Fibroblast of skin of right quadriceps (primary cell): Measurements from ENCODE around the gene NOVA2.

Source experiments
- DNase-seq: peaks from one replicate; pipeline ENCODE4 v3.0.0-alpha.2; 2013

Gene NOVA2

GRCh38 chr19:46000491-46001246, 27.0 kb upstream of the NOVA2 start:
- no peak for DNase-seq

- peak; percentile 21 for DNase-seq
Measured at GRCh38 chr19:45999653-46000121, 26.0 kb upstream of the NOVA2 start.

DNA sequence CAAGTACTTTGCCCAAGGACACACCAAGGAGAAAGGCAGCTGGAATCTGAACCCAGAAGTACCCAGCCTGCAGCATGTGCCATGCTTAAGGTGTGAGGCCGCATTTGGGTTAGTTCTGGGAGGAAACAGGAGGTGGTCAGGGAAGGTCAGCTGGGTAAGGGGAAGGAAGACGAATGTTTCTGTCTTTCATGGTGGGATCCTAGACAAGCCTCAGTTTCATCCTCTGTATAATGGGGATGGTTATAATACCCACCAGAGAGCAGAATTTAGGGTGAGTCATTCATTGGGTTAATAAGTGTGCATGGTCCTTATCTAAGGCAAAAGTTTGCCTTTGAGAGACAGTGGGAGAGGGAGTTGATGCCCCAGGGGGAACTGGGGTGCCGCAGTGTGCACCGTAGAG, 25.2 kb upstream of the NOVA2 start:
- DNase-seq: no peak

- no peak for DNase-seq
Measured at GRCh38 chr19:45996933-45997332, 23.3 kb upstream of the NOVA2 start.

DNA sequence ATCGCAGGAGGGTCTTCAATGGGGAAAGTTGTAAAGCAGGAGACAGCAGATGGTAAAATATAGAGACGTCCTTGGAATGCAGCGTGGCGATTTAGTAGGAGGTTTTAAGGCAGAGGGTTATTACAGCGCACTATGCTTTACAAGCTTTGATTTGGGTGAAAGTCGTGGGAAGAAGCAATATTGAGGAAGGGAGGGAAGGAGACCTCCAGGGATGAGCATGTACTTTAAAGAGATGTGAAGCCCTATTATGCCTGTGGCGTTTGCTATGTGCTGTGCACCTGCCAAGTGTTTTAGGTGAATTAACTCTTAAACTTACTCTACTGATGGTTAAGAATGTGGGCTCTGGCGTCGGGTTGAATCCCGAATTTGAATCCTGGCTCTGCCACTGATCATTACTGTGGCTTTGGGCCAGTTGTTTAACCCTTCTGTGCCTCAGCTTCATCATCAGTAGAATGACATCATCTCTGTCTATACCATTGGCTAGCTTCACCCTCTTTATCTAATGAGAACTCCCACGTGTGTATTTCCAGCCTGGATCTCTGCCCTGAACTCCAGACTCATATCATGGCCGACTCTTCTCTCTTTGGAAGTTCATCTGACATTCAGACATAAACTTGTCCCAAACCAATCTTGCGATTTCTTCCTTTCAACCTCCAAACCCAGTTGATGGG, 22.2 kb upstream of the NOVA2 start:
- DNase-seq: no peak

DNA sequence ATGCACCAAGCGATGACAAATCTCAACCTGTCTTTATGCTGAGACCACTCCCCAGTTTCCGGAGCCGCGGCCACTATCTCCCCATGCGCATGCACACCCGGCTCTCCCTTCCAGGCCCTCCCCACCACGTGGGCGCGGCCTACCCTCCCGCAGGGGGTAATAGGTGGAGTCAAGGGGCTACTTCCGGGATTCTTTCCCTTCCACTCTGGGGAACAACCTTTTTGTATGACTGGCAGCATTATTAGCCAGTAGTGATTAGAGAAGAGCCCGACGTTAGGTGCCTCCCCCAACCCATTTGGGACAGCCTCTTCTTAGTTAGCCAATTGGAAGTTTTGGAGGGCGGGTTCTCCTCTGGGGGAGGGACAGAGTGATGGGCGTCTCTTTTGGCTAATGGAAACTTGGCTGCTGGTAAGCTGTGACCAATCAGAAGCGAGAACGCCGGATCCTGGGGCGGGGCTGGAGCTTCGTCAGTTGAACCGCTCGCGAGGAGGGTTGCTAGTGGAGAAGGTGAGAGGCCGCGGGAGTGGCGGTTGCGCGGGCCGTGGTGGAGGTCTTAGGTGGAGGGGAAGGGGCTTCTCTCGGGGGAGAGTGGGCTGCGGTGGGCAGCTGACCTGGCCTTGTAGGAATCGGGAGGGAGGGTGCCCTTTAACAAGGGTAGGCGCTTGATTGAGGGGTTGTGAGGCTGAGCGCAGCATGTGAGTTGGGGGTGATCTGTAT, 21.5 kb upstream of the NOVA2 start, which contains the start of gene CCDC61:
TSS of gene CCDC61 (plus strand) at position 470 of the 717 bp plus-strand sequence. CDS start 7,552 bp downstream, outside the sequence.
- DNase-seq: peak; percentile 100

- DNase-seq: no peak
Measured at GRCh38 chr19:45994456-45994997, 20.9 kb upstream of the NOVA2 start.

- DNase-seq: no peak
Measured at GRCh38 chr19:45990113-45990728, 16.6 kb upstream of the NOVA2 start.

- no peak for DNase-seq
Measured at GRCh38 chr19:45985321-45985720, 11.7 kb upstream of the NOVA2 start.

GRCh38 chr19:45981350-45981749, 7.7 kb upstream of the NOVA2 start:
- no peak for DNase-seq

- DNase-seq: no peak
Measured at GRCh38 chr19:45978156-45978555, 4.5 kb upstream of the NOVA2 start.

DNA sequence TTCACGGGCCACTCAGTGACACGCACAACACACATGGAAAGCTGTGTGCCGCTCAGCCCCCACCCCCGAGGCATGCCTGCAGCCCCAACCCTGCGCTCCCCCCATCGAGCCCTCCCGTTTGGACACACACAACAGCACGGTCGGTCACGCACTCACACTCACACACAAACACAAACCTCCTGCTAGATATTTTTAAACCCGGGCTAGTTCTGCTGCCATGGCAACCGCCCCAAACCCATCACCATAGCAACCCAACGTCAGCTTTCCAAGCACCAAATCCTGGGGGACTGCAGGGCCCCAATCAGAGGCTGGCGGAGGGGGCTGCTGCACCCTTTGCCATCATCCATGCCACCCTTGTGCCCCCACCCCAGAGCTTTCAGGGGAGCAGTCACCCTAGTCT, 2.5 kb upstream of the NOVA2 start:
- no peak for DNase-seq

- no peak for DNase-seq
Measured at GRCh38 chr19:45975306-45976070, 1.8 kb upstream of the NOVA2 start.

DNA sequence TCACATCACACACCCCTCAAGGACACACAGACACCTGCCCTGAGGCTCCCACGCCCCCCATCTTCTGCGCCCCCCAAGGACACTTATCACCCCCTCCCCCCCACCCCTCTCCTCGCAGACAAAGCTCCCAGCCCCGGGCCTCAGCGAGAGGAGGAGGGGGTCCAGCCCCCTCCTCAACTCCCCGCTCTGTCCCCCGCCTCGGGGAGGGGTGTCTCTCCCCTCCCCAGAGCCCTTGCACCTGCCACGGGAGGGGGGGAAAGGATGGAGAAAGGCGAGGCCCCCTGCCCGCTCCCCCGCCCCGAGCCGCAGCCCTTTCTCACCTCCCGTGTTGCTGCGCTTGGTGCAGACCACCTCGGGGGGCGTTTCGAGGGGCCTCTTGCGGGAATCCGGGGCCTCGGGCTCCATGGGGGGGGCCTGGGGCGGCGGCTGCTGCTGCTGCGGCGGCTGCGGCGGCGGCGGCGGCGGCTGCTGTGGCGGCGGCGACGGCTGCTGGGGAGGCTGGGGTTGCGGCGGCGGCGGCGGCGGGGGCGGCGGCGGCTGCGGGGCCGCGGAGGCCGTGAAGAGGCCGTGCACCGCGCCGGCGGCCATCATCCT, 621 bp downstream of the NOVA2 start:
- DNase-seq: no peak

DNA sequence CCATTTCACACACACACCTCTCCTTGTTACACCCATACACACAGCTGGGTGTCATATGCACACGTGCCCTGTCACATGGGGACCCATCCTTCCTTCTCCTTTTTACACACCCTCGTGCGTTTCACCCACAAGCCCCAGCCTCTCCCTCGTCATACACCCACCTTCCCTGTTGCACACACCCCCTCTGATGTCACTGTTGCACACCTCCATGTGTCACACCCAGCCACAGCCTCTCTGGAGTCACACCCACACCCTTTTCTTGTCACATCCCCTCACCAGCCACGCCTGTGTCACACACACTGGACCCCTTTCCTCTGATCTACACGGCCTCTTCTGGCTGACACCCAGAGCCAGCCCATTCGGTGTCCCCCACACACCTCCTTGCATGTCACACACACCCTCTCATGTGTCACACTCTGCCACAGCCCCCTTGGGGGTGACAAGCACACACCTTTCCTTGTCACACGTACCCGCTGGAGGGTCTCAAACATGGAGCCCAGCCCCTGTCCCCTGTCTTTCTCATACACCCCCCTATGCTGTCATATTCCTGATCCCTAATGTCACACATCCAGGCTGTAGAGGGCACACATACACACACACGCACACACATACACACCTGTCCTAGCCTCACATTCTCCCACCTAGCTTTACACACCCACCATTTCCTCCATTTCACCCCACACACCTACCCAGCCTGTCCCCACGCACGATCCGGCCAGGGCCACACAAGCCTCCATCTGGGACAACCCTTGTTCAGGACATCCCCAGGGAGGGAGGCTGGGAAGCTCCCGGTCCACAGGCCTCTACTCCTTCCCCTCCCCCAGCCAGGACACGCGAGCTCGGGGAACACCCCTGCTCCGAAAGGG, 1.4 kb downstream of the NOVA2 start:
- DNase-seq: no peak

DNA sequence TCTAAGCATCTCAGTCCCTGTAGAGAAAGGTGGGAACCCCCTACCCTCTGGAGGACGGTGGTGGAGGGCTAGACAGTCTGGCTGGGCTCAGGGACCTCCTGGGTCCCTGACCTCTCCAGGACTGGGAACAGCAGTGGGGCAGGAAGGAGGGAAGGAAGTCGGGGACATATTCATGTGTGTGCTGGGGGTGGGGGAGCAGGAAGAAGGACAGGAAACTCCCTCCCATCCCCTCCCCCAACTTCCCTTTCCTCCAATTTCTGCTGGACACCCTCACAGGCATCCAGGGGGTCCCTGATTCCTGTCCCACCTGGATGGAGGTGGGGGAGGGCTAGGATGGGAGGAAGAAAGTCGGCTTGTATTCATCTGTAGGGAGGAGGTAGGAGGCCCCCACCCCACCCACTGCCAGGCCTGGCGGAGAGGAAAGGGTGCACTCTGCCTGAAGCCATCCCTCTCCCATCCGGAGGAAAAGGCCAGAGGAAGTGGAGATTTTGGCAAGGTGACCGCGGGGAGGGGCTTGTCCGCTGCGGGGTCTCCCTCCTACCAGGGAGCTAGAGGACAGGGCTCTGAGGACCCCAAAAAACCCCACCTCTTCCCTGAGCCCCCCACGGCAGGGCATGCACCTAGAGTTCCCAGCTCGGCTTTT, 2.3 kb downstream of the NOVA2 start:
- DNase-seq: no peak

GRCh38 chr19:45969676-45970075, 4.0 kb downstream of the NOVA2 start:
- no peak for DNase-seq

DNA sequence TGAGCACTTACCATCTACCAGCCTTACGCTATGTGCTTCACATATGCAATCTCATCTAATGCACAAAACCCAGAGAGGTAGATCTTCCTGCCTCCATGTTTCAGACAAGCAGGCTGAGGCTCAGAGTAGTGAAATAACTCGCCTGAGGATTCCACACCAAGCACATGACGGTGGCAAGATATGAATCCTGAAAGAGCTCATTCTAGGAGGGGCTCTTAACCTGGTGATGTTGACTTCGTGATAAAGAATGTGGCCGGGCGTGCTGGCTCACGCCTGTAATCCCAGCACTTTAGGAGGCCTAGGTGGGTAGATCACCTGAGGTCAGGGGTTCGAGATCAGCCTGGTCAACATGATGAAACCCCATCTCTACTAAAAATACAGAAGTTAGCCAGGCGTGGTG, 5.0 kb downstream of the NOVA2 start:
- DNase-seq: no peak

DNA sequence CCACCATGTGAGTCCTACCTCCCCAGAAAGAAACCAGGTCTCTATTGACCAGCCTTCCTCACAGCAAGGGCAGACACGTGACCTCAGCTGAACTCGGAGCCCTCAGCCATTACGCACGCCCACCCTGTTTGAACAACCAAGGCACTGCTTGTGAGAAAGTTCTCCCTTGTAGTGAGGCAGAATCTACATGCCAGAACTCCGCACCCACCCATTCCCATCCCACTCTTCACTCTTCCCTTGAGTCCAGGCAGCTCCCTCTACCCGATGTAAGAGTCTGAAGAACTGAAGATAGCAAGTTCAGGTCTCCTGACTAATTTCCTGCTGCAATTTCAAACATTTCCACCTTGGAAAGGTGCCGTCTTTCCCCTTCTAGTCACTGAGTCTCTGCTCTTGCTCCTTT, 6.4 kb downstream of the NOVA2 start:
- DNase-seq: no peak

- no peak for DNase-seq
Measured at GRCh38 chr19:45962021-45962420, 11.6 kb downstream of the NOVA2 start.
